ENCODE measurements around the gene IFI35. TPM values are rescaled to one million over a fixed set of nuclear protein-coding genes. Genes with fewer than 3 reads are reported as not detected.

The IFI35 gene
- total RNA-seq, 4 donors from 2014 or later = 36.1 to 59.0 (median 37.9) TPM

- Histone ChIP-seq H3K27ac (peak overlapping the region in 3 of 4 donors; percentile 70 to 88 (median 76)), H3K9me3 (no peaks in the 10 kb centered on the region), H3K36me3 (peaks cover 0 to 55% (median 0%) of the 10 kb centered on the region in 3 donors), H3K4me1 (peaks cover 0 to 91% (median 44%) of the 10 kb centered on the region in 4 donors), H3K27me3 (no peaks in the 10 kb centered on the region), H3K4me3 (no peak overlapping the region)
- DNase-seq (ENCODE audit: low spot score in 2 of 2) = no peak
- WGBS, 2 donors = 74 to 89% methylated on average over 7 to 8 of the region's 8 CpGs
- TF ChIP-seq POLR2A (IDR thresholded peaks at IDR 0.05) = no peak
- TF ChIP-seq EP300 (IDR thresholded peaks at IDR 0.05) = no peak
- no peak for TF ChIP-seq CTCF (IDR thresholded peaks at IDR 0.05)
Measured at GRCh38 chr17:43013296-43013695, 6.7 kb downstream of the IFI35 start.

- H3K4me3 ChIP-seq = no peak overlapping the region
- DNase-seq (ENCODE audit: low spot score in 2 of 2) = no peak
- WGBS, 2 donors = 68 to 74% methylated on average over 11 to 12 of the region's 12 CpGs
Measured at GRCh38 chr17:43014020-43014648, 7.5 kb downstream of the IFI35 start.

GRCh38 chr17:43014649-43015542 is 8.3 kb downstream of the IFI35 start:
- no peak for DNase-seq (ENCODE audit: low spot score in 2 of 2)
- Histone ChIP-seq H3K27ac (peak overlapping the region; percentile 49 to 88 (median 73)), H3K9me3 (no peaks in the 10 kb centered on the region), H3K27me3 (no peaks in the 10 kb centered on the region), H3K36me3 (peaks cover 0 to 59% (median 0%) of the 10 kb centered on the region in 3 donors), H3K4me3 (no peak overlapping the region), H3K4me1 (peaks cover 0 to 94% (median 51%) of the 10 kb centered on the region in 4 donors)
- TF ChIP-seq POLR2A (IDR thresholded peaks at IDR 0.05) (no peak), EP300 (IDR thresholded peaks at IDR 0.05) (no peak), CTCF (IDR thresholded peaks at IDR 0.05) (no peak)
- WGBS, 2 donors = 59 to 67% methylated on average over 8 of the region's 8 CpGs

More at GRCh38 chr17:43014020-43014648, 7.5 kb downstream of the IFI35 start:
- Histone ChIP-seq H3K27ac (peak overlapping the region; percentile 49 to 88 (median 73)), H3K9me3 (no peaks in the 10 kb centered on the region), H3K4me1 (peaks cover 0 to 94% (median 44%) of the 10 kb centered on the region in 4 donors), H3K27me3 (no peaks in the 10 kb centered on the region), H3K36me3 (peaks cover 0 to 59% (median 0%) of the 10 kb centered on the region in 3 donors)
- no peak for TF ChIP-seq POLR2A (IDR thresholded peaks at IDR 0.05)
- TF ChIP-seq EP300 (IDR thresholded peaks at IDR 0.05) = no peak
- TF ChIP-seq CTCF (IDR thresholded peaks at IDR 0.05) = no peak

- no peak for DNase-seq (ENCODE audit: low spot score in 2 of 2)
- Histone ChIP-seq H3K4me1 (peaks cover 0 to 94% (median 56%) of the 10 kb centered on the region in 4 donors), H3K36me3 (peaks cover 0 to 59% (median 0%) of the 10 kb centered on the region in 3 donors), H3K4me3 (no peak overlapping the region), H3K27ac (peak overlapping the region; percentile 49 to 88 (median 73)), H3K9me3 (no peaks in the 10 kb centered on the region), H3K27me3 (no peaks in the 10 kb centered on the region)
- WGBS, 2 donors = 25 to 35% methylated on average over 9 of the region's 9 CpGs
- TF ChIP-seq CTCF (IDR thresholded peaks at IDR 0.05) (no peak), EP300 (IDR thresholded peaks at IDR 0.05) (peak in 1 of 2 donors; percentile 52)
Measured at GRCh38 chr17:43015579-43015978, 9.0 kb downstream of the IFI35 start.
